GM19395 (cell line): ENCODE results near the gene LRP1-AS.
"Not testable (repeated sequence)": the region's sequence is repeated elsewhere in the genome, so short reads cannot be mapped to it uniquely, and the experiment has no call there.

Source experiments
- ATAC-seq: cut with Tn5 transposase; IDR thresholded peaks from one replicate; pipeline ENCODE4 v1.9.1; 2021; ENCODE audit warnings: mild to moderate bottlenecking, moderate library complexity; ENCODE audit not compliant: unreplicated experiment

Gene LRP1-AS

GRCh38 chr12:57124261-57124877 is 23.1 kb downstream of the LRP1-AS start:
- ATAC-seq: no peak

- ATAC-seq: no peak
Observed at GRCh38 chr12:57123813-57124212, 23.6 kb downstream of the LRP1-AS start.

DNA sequence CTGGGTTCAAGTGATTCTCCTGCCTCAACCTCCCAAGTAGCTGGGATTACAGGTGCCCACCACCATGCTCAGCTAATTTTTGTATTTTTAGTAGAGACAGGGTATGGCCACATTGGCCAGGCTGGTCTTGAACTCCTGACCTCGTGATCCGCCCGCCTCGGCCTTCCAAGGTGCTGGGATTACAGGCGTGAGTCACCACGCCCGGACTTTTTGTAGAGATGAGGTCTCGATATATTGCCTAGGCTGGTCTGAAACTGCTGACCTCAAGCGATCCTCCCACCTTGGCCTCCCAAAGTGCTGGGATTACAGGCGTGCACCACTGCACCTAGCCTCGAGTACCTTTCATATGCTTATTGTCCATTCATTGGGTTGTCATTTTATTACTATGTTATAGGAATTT is 26.7 kb downstream of the LRP1-AS start:
- ATAC-seq: not testable (repeated sequence)

- no peak for ATAC-seq
Observed at GRCh38 chr12:57119294-57120085, 27.9 kb downstream of the LRP1-AS start.

- ATAC-seq: no peak
Observed at GRCh38 chr12:57118711-57119271, 28.6 kb downstream of the LRP1-AS start.

DNA sequence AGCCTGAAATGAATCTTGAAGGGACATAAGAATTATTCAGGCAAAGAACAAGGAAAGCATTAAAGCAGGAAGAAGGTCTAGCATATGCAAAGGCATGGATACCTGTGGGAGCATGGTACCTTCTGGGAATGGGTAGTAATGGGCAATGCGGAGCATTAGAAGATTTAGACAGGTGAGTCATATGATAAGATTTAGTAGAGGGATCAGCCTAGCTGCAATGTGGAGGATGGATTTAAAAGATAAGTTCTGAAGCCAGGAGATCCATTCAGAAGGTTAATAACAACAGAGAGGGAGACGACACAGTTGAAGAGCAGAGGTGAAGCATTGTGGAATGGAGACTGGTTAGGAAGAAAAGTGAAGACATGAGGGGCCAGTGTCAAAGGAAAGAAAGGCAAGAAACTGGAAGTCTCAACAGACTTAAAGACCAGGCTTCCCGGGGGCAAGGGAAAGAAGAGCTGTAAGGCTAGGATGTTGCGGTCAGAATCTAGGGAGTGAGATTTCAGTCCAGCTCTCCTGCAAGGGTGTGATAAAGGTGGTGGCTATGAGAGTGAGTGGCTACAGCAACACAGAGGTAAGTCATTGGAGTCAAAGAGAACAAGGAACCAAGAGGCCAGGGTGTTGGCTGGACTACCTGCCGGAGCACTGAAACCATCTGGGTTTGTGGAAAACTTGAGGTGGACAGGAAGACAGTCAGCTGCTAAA is 30.7 kb downstream of the LRP1-AS start:
- ATAC-seq: no peak

DNA sequence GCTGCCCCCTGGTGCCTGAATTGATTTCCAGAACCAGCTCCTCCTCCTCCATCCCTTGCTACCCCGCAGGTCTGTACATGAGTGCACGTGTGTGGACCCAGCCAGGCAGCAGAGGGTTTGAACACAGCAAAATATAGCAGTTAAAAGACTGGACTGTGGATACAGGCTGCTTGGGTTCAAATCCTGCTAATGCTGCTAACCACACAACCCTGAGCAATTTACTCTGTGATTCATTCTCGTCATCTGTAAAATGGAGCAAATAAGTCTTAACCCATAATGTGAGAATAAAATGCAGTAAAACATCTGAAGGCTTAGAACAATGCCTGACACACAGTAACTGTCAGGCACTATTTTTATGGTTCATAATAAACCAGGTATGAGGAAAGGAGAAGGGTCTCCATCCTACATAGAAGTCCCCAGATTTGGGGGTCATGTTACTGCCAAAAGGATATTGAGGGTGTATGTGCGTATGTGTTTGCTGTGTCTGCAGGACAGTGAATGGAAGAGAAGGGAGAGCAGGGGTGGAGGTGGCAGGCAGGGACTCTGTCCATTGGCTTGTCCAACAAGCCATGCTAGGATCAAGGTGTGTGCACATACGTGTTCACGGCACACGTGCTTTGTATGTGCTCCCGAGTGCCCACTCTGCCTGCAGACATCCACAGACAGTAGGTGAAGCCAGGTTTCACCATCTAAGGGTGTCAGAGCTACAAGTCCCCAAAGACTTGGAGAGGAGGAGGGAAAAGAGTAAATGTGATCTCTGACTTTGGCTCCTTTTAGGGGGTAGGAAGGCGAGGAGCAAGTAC is 34.7 kb downstream of the LRP1-AS start:
- peak; percentile 68 for ATAC-seq

DNA sequence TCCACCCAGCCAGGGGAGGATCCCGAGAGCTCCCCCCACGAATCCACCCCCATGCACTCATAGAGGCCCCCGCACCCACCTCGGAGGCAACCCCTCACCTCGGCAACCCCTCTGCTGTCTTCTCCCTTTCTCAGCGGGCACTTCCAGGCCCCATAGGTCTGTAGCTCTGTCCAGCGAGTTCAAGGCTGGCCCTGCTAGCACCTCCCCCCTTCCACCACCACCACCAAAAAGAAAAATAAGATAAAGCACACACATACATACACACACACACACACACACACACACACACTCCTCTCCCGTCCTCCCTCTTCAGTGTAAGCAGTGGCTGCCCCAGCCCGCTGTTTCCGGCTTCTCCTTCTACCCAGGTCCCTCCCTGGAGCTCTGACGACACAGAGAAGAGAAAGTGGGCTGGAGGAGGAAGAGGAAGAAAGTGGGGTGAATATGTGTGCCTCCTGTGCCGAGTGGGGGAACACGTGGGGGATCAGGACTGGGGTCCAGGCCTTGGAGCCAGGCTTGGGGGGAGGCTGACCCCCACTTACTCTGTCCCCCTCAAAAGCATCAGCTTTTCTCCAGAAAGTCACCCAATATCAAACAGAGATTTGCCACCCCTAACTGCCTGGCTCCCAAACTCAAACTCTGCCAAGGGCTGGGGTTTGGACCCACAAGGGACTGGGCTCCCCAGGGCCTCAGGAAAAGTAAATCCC is 36.2 kb downstream of the LRP1-AS start, which contains the start of gene STAT6:
STAT6 (minus strand) TSS at position 332 of the 704 bp plus-strand sequence. CDS start 3,084 bp downstream, outside the sequence.
- ATAC-seq: peak; percentile 61

DNA sequence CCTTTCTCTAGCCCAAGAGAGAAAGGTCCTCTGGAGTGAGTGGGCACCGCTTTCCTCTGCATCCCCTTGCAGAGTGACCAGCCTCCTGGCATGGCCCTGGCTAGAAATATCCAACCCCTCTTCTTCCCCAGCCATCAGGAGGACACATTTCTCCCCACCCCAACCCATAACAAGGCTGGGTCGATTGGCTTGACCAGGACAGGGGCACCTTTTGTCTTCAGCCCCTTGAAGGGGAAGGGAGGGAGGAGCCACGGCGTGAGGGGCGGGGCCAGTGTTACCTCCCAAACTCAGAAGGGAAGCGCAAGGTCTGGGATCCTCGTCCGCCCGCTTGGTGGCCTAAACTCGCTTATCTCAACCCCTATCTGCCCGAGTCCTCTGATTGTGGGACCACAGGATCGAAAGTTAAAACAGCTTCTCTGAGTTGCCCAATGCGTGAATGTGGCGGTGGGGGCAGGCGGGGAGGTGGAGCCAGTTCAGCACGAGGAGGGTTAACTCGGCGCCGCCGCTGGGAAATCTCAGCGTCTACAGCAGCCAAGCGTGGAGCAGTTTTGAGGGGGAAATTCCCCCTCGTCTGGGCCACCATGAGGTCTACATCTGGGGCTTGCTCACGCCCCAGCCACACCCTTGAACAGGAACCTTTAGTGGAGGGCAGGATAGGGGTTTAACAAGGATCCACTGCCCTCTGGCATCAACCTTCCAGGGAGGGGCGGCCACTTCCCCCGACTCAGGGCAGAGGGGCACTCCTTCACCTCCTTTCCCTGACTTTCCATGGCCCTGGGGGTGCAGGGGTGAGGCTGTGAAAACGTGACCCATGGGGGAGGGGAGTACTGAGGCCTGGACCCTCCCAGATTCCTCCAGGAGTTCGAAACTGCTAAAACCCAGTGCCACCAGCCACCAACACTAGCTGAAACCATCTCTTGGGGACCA is 37.1 kb downstream of the LRP1-AS start:
- ATAC-seq: peak; percentile 51

DNA sequence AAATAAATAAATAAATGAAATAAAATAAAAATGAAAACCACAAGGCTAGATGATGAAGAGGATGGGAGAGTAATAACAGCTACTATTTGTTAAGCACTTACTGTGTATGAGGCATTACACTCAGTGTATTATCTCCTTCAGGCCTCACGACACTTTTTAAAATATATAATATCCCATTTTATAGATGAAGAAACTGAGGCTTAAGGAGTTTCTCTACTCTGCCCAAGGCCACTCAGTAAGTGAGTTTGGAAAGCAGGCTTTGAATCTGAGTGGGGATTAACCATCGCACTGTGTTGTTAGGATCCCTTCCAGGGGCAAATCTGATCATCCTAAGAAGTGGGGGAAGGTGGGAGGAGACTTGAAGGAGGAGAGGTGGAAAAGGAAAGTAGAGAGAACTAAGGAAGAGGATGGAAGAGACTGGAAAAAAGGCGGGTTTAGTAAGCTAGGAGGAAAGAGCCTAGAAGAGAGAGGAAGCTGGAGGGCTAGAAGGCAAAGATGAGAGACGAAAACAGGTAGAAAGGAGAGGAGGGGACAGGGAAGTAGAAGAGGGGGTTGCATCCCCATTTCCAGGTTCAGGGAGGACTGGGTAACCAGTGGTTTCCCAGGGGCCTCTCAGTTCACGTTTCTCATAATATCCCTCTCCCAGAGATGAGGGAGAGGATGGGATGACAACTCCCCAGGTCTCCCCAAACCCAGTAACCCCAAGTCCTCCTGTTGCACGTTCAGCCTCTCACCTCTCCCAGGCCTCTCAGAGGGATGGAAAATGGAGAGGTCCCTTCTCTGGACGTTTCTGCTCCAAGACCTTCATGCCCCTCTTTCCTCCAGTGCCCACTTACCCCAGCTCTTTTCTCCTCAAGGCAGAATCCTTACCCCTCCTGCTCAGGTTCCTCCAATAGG is 38.0 kb downstream of the LRP1-AS start:
- no peak for ATAC-seq

DNA sequence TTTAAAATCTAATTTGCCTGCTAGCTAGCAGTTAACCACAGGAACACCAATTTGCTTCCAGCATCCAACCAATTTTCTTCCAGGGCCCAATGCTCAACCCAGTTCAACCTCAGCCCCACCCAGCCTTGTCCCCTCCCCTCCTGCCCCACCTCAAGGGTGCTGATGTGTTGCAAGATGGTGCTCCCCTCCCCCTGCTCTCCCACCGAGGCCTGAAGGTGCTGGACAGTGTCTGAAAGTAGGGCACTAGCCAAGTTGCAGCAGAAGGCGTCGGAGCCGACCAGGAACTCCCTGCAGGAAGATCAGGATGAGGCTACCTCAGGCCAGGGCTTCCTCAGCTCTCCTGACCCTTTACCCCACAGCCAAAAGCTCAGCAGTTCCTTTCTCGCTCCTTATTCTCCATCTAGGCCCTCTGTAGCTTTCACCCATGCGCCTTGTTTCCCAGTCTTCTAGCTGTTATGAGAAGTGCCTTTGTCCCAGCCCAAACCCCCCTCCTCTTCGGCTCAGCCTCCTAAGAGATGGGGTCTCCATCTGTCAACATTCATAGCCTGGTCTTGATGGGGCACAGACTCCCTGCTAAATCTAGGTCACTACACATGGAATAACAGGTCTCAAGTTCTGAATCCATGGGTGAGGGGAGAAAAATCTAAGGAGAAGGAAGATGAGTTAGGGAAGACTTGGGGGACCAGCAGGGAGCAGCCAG is 39.8 kb downstream of the LRP1-AS start:
- no peak for ATAC-seq

DNA sequence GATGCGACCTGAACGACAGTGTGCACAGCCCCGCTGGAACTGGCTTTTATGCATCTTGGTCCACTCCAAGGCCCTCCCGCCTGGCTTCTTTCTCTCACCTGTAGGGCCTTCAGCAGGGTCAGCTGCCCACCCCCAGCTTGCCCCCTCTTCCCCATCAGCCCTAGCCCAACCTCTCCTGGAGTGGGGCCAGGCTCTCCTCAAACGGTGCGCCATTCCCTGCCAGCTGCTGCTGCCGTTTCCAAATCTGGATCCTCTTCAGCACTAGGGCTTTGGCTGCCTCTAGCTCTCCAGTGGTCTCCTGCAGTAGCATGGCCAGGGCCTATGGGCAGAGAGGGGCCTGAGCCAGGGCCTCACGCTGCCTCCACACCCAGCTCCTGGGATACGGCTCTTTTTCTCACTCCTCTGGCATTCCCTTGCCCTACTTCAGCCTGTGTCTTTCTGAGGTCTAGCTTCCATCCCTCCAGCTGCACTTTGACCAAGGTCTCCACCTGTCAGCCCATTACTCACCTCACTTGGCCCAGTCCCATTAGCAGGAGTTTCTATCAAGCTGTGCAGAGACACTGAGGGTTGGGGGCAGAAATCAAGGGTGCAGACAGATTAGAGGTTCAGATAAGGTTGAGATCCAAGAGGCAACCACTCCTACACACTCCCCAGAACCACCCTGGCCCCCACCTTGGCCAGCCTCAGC is 41.3 kb downstream of the LRP1-AS start:
- ATAC-seq: no peak

GRCh38 chr12:57105011-57105753 is 42.2 kb downstream of the LRP1-AS start:
- ATAC-seq: no peak

- no peak for ATAC-seq
Observed at GRCh38 chr12:57104292-57104910, 43.0 kb downstream of the LRP1-AS start.

DNA sequence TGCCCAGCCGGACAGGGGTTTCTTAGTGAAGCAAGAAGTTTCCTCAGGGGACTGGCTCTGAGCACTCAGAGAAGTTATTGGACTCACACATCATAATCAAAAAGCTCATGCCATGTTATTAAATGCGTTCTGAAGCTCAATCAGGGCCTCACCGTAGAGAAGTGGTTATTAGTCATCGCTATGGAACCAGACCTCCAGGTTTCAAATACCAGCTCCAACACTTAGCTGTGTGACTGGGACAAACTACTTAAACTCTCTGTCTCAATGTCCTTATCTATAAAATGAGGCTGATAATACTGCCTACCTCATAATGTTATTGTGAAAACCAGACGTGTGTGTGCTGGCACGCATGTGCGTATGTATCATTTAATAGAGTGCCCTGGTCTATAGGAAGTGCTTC is 43.6 kb downstream of the LRP1-AS start:
- no peak for ATAC-seq
